Activated gamma-delta T cell (primary cell): ENCODE measurements around the gene NCOA4.
"Not testable (repeated sequence)": the region's sequence is repeated elsewhere in the genome, so short reads cannot be mapped to it uniquely, and the experiment has no call there.

Experiments used
- DNase-seq: peaks from one replicate; lab custom pipeline; 2025; lab: John Stamatoyannopoulos, UW

Gene NCOA4

DNA sequence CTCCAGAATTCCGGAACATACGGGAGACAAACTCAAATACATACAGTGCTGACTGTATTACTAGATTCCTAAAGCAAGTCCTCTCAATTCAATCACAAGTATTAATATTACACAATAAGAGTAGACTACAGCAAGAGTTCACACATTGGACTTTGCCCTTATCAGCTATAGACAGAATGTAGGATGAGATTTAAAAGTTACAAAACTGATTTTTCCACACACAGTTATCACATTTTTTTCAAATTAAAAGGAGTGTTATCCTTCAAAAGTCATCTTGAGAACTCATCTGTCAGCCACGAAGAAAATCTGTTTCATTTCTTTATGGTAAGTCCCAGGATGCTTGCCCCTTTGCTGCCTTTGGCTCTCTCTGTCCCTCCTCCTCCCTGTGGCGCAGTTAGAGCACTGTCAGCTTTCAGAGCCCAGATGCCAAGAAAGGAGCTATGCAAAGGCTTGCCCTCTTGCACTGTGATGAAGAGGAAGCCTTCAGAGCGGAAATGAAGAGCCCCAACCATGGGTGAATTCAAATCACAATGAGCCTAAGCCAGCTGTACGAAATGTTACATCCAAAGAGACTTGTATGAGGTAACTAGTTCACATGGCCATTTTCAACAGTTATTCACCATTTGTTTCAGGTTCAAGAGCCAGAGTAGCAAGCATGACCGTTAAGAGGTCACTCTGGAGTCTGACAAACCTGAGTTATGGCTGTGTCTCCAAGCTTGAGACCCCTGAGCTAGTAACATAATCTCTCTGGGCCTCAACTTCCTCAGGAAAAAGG, 10.7 kb downstream of the NCOA4 start:
- DNase-seq, result no peak

DNA sequence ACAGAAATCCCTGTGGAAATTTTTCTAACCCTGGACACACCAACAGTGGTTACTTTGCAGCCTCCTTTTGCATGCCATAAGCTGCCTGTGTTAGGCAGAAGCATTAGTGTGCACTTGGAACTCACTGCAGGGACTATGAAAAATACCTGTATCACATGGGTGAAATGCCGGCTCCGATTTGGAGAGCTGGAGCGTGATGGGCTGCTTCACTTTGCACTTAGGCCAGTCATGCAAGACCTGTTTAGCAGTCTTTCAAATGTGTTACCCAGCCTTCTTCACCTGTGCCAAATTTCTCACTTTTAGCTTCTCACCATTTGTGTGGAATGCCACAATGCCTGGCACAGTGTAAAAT, 11.3 kb downstream of the NCOA4 start:
- DNase-seq, result no peak

DNA sequence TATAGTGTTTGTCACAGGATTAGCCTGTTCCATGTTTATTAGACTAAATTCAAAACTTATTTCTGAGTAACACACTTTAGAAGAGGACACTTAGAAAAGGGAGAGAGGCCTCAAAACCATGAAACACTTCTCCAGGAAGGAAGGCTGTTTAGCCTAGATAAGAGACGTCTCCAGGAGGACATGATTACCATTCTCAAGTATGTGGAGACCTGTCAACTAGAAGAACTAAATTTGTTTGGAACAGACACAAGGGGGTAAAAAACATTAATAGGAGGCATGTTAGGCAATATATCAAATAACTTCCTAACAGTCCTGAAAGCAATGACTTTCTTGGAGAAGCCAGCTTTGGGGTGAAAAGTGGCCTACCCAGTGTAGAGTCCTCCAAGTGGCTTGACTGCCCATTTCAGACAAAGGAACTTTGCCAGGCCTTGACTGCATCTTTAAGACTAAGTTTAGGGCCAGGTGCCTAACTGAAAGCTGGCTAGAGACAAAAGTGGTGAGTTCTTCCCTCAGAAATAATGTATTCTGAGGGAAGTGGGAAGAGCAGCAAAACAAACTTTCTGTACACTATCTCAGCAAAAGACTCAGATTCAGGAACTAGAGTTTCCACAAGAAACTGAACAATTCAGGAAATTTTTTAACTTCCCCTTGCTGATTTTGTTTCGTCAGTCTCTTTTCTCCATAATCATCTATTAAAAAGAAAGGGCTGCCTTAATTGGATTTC, 11.8 kb downstream of the NCOA4 start:
- no peak for DNase-seq

DNA sequence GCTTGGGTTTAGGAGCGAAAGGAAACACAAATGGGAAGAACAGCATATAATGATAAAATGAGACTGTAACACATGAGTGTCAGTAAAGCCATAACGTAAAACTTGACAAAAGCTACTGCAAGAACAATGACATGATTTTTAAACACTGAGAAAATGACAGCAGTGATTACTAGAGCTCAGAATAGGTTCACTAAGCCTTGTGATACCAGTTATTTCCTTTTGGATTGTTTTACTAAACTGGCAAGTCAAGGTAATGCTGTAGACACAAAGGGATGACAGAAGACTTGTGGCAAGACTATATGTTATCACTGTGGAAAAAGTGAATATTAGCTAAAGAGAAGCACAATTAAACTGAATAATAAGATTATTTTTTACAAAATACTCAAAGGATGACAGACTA, 12.7 kb downstream of the NCOA4 start:
- no peak for DNase-seq

DNA sequence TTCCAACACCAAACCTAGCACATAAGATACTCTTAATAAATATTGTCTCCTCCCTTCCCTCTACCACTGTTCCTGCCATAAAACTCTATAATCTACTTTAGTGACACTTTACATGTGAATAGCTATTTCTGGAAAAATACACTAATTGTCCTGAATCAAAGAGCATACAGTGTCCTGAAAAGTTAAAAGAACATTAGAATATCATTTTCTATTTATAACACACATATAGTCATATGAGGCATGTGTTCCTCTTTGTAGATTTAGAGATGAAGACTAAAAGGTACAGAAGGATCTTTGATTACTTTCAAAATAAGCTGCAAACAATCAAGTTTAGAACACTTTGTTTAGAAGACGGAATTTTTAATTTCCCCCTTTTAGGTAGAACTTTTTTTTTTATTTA, 13.6 kb downstream of the NCOA4 start:
- no peak for DNase-seq

DNA sequence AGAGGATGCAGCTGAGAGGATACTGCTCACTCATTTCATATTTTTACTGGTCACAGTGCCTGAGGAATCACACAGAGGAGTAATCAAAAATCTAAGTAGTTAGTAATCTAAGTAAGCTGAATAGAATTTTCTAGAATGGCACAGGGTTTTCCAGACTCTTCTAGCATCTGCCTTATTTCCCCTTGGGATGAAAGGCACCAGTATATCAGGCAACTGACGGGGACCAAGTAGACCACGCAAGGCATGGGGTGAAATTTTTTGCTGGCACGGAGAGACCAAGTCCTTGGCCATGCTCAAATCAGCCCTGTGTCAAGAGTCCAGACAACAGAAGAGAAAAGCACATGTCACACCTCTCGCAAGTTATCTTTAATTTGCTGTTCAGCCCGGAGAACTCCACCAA, 14.2 kb downstream of the NCOA4 start:
- no peak for DNase-seq

DNA sequence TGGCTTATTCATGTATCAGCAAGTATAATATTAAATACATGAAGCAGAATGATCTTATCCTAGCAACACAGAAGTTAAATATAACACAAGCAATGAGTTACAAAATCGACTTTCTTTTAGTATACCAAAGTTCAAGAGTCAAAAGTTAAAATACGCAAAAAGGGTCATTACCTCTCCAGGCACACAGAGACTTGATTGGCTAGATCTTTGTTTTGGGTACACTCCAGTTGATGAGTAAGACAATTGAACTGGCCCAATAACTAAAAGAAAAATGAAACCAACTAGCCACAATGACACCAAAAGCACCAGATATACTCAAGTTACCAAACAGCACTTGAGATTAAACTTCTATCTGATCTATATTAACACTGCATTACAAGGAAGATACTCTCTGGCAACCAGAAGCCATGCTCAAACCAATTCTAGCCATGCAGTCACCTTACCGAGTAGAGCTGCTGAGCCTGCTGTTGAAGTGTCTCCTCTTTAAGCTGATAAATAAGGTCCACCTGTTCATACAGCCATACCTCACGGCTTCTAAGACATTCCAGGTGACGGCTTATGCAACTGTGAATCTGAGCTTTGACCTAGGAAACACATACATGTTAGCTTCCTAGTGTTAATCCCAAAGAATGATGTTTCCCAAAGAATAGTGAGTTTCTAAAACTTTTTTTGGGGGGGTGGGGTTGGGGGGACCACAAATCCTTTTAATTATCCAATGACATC, 15.6 kb downstream of the NCOA4 start:
- DNase-seq, result no peak

DNA sequence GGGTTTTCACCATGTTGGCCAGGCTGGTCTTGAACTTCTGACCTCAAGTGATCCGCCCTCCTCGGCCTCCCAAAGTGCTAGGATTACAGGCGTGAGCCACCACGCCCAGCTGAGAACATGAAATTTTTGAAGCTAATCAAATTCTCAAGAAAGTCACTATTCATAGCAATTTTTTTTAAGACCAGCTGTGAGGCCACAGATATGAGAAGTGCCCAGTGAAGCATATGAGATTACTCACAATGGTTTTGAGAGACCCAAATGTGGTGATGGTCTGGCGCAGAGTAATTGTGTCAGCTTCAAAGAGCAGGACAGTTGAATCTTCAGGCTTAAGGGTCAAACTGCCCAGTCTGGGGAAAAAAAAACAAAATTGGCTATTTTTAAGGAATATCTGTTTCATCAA, 16.2 kb downstream of the NCOA4 start:
- no peak for DNase-seq

DNA sequence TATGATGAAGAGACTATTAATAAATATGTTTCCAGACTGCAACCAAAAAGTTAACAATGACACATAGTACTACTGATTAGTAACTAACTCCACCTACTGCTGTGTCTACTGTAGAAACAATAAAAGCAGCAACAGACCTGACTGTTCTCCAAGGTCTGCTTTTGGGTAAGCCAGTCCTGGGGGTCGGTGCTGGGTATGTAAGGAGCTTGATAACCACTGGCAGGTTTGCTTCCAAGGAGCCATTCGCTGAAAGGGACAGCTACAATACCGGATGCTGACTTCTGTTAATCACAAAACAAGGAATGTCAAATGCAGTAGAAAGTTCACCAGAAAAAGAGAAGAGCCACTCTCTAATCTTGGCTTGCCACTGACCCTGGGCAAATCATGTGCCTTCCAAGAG, 17.7 kb downstream of the NCOA4 start:
- DNase-seq, result no peak

DNA sequence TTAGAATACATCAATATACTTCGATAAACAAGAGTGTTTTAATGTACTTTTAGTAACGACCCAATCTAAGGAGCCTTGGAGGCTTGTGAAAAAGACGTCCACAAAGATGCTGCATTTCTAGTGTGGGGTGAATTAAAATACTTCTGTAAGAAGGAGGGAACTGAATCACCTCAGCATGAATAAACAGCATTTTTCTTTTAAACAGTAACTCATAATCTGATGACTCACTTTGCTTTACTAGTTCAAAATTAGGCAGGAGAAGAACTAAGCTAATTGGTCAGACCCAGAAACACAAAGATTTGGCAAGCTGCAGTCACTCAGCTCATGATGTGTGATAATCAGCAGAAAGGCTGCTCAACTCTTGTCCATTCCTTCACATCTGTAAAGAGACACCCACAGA, 24.2 kb downstream of the NCOA4 start:
- no peak for DNase-seq

DNA sequence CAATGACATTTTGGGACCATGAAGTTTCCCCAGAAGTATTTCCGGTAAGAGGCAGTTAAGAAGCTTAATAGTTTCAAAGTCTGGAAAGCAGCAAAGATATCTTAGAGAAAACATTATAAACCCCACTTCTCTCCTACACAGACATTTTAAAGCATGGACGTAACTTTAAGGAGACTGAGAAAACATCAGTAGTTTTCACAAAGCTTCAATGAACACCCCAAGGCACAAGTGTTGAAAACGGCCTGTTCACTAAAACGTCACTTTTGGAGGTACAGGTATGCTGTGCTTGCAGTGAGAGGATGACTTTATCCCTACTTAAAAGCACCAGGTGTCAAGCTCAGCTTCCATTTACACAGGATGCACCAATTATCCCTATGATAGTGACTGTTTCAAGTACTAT, 25.0 kb downstream of the NCOA4 start:
- no peak for DNase-seq

DNA sequence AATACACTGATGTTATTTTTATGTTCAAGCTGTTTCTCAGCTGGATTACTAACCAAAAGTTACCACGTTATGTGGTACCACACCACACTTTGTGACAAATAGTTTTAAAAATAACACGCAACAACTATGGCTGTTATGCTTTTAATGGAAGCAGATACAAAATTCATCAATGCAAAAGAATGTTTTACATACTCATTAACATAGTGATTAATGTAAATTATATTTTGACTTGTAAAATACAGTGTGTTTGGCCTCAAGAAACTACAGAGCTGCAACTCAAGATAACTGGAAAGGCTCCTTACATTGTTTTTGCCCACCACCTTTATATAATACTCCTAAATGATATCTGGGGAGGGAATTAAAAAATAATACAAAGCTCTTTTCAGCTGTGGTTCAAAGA, 25.5 kb downstream of the NCOA4 start:
- no peak for DNase-seq

DNA sequence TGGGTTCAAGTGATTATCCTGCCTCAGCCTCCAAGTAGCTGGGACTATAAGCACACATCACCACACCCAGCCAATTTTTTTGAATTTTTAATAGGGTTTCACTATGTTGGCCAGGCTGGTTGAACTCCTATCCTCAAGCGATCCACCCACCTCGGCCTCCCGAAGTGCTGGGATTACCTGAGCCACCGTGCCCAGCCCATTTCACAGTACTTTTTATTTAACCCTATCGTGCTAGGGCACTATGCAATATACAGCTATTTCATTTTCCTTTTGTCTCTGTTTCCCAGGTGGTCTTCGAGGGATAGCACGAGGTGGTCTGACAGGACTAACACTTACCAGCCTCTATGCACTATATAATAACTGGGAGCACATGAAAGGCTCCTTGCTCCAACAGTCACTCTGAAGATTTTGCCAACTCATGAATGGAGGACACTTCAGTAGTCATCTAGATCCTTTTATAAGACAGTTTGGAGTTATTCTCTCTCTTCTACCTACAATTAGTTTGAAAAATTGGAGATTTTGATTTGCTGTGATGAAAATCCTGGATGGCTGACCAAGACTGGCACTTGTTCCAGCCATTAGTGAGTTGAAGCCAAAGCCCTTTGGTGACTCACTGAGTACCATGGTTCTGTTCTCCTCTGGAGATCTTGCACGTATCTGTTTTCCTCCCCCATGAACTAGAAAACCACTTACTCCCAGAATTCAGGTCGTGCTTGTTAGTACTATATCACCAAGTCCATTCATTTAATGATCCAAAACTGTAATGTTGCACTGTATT, 27.3 kb downstream of the NCOA4 start:
- DNase-seq, result no peak

DNA sequence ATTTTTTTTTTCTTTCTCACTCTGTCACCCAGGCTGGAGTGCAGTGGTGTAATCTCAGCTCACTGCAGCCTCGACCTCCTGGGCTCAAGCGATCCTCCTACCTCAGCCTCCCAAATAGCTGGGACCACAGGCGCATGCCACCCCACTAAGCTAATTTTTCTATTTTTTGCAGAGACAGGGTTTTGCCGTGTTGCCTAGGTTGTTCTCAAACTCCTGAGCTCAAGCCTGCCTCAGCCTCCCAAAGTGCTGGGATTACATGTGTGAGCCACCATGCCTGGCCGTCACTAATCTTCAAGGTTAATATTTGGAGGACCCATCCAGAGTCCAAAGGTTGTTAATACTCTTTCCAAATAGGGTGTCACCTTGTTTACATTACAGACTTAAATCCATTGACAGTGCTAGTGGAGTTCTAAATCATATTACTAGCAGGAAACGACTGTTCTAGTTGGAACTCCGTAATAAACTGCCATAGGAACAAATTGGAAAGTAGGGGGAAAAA, 28.2 kb downstream of the NCOA4 start:
- DNase-seq, result not testable (repeated sequence)

DNA sequence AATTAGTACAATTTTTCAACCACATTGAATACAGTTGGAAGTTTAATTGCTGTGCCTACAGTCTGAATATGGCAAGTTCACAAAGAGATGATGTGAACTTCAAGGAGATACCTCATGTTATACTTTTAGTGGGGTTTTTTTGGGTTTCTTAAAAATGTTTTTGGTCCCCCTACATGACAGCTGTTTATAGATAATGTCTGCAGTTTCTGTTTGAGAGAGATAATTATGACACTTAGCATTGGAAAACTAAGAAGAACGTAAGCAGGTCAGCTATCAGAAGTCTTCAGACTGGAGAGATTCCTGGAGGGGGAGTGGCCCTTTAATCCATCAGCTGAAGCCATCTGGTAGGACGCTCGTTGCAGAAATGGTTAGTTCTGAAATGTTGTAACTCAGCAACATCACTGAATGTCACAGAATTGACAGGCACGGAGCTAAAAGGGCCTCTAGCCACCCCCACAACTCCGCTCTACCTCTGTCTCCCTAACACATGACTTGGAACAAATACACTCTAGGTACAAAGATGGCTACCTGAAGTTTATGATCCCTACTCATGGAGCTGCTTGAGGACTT, 29.2 kb downstream of the NCOA4 start:
- DNase-seq, result no peak

DNA sequence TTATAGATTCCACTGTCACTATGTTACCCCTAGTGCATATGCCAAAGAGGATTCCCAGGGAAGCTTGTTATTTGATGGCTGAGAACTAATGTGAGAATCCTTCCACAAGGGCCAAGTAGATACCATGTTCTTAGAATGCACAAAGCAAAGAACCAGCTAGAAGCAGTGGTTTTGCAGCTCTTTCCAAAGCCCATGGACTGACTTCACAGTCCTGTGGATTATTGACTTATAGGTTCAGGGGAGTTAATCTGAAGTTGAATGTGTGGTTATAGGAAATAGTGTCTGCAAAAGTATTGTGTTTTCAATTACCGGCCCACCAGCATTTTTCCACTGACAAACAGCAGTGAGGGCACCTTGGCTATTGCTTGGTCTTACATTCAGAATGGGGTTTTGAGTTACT, 29.9 kb downstream of the NCOA4 start:
- no peak for DNase-seq

DNA sequence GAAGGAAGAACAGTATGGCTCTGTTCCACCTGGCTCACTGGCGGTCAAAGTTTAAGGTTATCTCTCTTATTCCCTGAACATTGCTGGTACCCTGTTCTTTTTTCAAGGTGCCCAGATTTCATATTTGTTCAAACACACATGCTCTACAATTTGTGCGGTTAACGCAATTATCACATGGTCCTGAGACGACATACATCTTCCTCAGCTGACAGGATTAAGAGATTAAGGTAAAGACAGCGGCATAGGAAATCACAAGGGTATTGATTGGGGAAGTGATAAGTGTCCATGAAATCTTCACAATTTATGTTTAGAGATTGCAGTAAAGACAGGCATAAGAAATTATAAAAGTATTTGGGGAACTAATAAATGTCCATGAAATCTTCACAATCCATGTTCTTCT, 30.5 kb downstream of the NCOA4 start:
- DNase-seq, result not testable (repeated sequence)

DNA sequence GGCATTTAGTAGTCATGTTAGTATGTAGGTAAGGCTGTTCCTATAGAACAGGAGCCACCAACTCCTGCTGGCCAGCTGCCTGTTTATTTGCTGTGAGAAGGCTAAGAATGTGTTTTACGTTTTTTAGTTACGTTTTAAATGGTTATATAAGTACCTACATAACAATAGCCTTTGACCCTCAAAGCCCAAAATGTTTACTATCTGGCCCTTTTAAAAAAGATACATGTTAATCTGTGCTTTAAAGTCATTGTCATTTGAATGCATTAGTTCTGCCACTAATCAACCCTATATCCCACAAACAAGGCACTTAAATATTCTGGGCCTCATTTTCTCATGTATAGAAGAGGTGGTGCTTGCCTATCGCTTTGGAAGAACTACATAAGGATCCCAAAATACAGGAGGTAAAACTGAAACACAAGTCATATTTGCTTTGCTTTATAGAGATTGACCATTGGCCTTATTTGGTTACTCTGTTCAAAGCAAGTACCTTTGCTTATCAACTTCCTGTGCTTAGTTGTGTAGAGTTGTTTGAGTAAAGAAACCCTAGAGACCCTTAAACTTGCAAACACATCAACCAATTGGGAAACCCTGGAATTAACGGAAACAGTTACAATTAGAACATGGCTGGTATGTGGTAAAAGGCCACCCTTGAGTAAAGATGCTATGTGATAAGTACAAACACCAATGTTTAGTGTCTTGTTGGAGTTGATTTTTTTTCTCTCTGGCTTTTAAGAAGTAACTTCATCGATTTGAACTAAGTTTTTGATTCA, 32.2 kb downstream of the NCOA4 start:
- no peak for DNase-seq

DNA sequence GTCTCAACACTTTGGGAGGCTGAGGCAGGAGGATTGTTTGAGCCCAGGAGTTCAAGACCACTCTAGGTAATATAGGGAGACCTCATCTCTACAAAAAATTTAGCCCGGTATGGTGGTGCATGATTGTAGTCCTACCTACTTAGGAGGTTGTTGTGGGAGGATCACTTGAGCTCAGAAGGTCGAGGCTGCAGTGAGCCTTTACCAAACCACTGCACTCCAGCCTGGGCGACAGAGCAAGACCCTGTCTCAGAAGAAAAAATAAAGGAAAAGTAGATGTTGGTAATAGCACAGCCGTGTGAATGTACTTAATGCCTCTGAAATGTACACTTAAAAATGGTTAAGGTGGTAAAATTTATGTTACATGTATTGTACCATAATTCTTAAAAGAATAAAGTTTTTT, 32.9 kb downstream of the NCOA4 start:
- DNase-seq, result no peak

DNA sequence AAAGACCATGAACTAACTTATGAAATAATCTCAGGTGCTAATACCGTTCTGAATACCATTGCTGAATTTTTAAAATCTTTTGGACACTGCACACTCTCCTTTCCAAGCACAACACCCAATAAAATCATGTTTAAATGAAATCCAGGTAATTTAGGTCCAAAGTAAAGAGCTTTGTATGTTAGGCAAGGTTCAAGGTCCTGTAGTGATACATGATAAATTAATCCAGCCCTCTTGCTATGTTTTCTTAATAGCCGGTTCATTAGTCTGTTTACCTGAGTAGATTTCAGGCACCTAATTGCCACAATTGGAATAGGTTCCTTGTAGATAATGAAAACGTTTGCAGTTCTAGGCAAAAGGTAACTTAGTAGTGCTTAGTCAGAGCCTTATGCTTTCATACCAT, 44.8 kb downstream of the NCOA4 start:
- not testable (repeated sequence) for DNase-seq

DNA sequence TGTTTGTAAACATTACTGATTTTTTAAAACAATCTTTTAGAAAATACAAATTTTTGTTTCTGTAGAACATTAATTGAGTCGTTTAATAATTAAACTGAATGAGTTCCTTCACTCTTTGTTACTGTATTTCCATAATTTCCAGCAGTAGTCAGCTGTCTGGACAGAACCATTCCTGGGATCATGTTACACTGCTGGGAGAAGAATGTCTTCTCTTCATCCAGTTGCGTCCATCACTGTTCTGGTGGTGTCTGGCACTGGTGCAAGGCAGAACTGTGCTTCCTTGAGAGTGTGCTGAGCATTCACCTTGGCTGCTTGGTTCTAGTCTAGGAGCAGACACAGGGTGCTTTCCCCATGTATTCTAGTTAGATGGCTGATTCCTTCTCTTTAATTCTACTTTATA, 46.0 kb downstream of the NCOA4 start:
- not testable (repeated sequence) for DNase-seq
